DLD1 (cell line): ENCODE results near the gene DISP2.

Experiments
- in situ Hi-C: cut with HindIII; loops from 2 replicates; pipeline ENCODE4 v1.10.0; 2017; ENCODE audit warnings: low sequenced_read_pairs

The DISP2 gene

DNA sequence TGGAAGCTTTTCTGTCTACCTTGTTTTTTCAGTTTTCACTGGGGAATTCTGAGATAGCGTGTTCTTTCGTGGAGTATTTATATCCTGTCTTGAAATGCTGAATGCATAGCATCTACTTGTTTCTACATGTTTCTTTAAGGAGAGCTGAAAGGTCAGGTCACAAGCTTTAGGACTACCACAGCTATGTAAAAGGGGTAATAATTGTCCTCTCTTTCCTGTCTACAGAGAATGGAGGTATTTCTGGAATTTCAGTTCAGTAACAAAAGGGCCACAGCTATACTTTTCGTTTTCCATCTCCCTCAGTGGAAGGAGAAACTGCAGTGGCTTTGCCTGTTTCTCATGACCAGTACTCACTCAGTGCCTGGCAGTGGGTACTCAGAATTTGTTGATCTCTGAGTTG lies 29.8 kb upstream of the DISP2 start:
- in situ Hi-C loops = no loop called here

DNA sequence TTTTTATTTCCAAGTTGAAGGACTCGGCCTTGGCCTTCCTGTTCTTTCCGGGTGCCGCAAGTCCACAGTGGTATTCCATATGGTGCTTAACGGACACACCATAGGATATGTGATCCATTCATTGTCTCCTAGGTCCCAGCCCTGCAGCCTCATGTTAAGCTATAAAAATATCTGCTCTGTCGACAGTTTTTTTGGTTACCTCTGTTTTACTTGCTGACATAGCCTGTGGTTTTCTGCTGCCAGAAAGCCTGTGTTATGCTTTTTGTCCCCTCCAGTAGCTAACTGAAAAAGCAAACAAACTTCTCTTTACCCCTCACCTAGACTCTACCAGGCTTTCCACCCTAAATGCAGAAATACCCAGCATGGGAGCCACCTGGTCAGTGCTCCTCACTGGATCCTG lies 29.3 kb upstream of the DISP2 start:
- in situ Hi-C loops = no loop called here

DNA sequence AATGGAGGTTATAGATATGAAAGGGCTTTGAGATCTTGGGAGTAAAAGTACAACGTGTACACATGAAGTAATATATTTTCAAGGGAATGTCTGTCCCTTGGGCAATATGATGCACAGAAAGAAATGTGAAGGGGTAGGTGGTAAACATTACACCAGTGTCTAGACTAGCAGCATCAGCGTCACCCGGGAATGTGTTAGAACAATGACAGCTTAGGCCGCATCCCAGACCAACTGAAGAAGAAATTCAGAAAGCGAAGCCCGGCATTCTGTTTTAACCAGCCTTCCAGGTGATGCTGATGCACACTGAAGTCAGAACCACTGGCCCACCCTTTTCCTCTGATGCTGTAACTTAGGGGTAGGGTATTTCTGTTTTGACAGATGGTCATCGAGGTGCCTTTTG lies 28.2 kb upstream of the DISP2 start:
- in situ Hi-C loops = no loop called here

- in situ Hi-C loops = no loop called here
These were observed 27.6 kb upstream of the DISP2 start for GRCh38 chr15:40330368-40330836.

GRCh38 chr15:40331026-40331425 lies 27.0 kb upstream of the DISP2 start:
- in situ Hi-C loops = no loop called here

- in situ Hi-C loops = no loop called here
These were observed 26.4 kb upstream of the DISP2 start for GRCh38 chr15:40331637-40332036.

- in situ Hi-C loops = no loop called here
These were observed 25.8 kb upstream of the DISP2 start for GRCh38 chr15:40332113-40332781.

- in situ Hi-C loops = no loop called here
These were observed 24.0 kb upstream of the DISP2 start for GRCh38 chr15:40333922-40334492.

DNA sequence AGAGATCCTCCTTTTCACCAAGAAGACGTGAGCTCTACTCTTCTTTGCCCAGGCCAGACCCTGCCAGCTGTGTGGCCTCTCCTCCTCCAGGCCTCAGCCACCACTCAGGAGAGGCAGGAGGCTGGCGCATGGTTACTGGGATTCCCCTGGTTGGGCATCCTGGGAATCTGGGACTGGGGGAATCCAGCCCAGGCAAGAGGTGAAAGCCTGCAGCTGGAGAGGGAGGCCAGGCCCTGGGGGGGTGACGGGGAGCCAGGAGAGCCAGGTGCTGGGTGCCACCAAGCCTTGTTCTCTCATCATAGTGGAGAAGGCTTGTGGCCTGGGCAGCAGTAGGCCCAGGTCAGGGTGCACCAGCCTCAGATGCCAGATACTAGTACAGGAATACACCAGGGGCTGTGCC lies 23.5 kb upstream of the DISP2 start:
- in situ Hi-C loops = no loop called here

DNA sequence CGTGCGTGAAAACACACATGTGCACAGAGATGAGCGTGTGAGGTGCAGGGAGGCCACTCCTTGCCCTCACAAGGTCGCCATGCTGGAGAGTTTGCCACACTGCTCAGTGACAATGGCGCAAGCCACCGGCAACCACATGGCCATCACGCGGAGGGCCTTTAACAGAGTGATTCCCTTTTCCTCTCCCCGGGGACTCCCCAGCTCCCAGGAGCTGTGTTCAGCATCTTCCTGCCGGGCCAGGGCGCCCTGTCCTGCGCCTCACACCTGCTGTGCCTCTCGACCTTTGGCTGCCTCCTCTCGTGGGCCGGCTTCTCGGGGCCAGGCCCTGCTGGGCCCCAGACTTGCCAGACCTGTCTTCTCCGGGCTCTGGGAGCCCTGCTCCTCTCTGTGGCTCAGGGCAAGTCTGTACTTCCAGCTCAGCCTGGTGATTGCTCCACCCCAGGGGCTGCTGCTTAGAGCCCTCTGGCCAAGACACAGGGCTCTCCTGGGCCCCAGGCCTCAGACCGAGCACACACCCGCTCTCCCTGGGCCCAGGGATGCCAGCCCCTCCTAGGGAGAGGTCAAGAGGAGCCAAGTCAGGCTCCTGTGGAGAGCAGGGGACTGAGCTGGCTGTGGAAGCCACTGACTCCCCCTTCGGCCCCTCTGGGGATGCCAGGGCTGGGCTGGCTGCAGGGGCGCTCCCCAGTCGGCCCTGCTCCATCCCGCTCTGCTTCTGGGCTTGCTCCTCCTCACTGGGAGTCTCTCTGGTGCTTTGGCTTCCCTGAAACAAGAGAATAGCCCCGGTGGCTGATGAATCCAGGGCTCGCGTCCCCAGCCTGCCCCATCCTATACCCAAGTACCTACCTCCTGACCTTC lies 22.9 kb upstream of the DISP2 start:
- in situ Hi-C loops = no loop called here

DNA sequence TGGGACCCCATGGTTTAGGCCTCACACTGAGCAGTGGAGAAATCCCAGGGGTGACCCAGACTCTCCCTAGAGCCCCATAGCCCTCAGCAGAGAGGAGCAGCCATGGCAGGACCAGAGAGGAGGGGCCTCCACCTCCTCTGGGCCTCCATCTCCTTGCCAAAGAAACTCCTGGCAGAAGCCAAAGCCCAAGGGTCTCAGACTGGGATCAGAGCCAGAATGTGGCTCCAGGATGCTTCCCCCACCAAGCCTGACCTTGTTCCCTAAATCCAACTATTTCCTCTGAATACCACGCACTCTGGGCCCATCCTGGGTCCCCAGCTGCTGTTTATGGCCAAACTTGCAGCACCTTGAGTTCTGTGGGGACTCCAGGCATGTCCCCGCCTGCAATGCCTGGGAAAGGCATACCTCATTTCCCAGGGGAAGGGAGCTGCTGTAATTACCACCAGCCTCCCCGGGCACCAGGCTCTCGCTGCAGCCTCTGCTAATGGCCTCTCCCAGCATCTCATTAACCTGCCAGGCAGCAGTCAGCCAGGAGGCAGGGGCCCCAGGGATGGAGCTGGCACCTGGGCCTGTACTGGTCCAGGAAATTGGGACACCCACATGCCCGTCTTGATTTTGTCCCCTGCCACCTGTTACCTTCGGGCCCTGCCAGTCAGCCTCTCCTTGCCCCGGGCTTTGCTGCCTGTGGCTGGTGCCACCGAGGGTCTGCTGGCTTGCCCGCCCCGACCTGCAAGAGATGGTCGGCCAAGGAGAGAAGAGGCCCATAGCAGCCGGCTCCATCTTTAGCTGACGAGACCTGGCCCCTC lies 21.9 kb upstream of the DISP2 start:
- in situ Hi-C loops = no loop called here

- in situ Hi-C loops = no loop called here
These were observed 21.3 kb upstream of the DISP2 start for GRCh38 chr15:40336744-40337122.

GRCh38 chr15:40337597-40337996 lies 20.4 kb upstream of the DISP2 start:
- in situ Hi-C loops = no loop called here

- in situ Hi-C loops = no loop called here
These were observed 19.9 kb upstream of the DISP2 start for GRCh38 chr15:40338041-40338657.

GRCh38 chr15:40338921-40339620 lies 18.9 kb upstream of the DISP2 start:
- in situ Hi-C loops = no loop called here

DNA sequence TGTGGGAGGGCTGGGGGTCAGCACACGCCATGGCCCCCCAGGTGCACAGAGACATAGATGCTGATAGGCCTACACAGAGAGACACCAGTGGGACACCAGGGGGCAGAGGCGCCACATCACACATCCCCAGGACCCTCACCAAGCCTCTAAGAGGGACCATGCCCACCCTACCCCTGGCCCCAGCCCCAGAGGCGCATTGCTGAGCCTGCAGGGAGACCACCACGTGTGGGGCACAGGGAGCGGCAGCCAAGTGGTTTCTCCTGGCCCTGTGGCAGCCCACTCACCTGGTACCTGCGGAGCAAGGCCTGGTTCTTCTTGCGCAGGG lies 18.4 kb upstream of the DISP2 start:
- in situ Hi-C loops = no loop called here

GRCh38 chr15:40340038-40340739 lies 17.8 kb upstream of the DISP2 start:
- in situ Hi-C loops = no loop called here

DNA sequence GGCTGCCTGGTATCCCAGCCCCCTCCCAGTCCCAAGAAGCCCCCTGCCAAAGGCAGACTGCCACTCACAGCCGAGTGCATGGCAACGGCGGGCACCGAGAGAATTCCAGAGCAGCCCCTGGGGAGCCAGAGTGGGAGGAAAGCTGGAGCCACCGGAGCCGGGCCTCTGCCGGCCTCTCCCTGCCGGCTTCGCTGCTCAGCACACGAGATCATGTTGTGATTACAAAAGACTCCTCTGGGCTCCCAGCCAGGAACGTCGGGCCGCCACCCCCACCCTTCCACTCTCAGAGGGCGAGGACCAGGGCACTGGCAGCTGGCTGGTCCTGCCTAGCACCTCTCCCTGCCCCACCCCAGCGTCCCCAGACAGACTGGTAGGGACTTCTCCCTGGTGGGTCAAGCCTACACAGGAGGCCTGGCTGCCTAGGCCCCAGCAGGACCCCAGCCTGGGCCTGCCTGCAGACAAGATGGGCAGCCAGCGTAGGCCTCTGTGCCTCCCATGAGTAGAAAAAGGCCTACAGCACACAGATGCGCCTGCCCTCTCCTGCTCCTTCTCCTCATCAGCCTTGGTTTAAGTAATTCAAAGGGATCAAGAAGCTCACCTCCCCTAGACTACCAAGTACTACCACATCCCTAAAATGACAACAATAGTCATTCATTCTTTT lies 17.1 kb upstream of the DISP2 start, which contains the start of gene CCDC9B:
TSS of gene CCDC9B (minus strand) at position 200 of the 661 bp plus-strand sequence. CDS start at position 80, 120 bp downstream.
- in situ Hi-C loops = no loop called here
